ENCODE results near the gene UMAD1.

UMAD1 gene

DNA sequence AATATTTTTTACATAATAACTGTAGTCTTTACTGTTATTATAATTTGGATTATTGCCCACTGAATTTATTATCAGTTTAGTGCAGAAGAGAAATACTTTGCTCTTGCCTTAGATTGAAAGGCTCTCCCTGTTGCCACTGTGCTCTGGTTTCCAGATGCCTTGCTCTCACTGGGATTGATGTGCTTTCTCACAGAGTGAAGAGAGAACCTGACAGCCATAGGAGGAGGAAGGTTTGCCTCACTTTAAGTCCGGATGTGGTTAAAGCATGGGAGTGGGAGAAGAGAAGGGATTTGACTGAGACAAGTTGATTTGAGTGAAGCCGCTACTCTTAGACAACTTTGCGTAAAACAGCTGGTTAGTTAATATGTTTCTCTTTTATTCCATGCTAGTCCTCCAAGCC is 146.0 kb downstream of the UMAD1 start:
- TF ChIP-seq CTCF (IDR thresholded peaks at IDR 0.05), result no peak

DNA sequence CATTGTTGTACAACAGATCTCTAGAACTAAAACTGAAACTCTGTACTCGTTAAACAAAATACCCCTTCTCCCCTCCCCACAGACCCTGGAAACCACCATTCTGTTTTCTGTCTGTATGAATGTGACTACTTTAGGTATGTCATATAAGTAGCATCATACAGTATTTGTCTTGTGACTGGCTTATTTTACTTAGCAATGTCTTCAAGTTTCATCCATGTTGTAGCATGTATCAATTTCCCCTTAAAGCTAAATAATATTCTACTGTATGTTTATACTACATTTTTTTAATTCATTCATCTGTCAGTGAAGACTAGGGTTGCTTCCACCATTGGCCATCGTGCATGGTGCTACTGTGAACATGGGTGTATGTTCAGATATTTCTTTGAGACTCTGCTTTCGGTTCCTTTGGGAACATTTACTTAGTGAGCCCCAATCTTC is 149.0 kb downstream of the UMAD1 start:
- no peak for TF ChIP-seq CTCF (IDR thresholded peaks at IDR 0.05)

GRCh38 chr7:7790041-7790741 is 149.6 kb downstream of the UMAD1 start:
- no peak for TF ChIP-seq CTCF (IDR thresholded peaks at IDR 0.05)

DNA sequence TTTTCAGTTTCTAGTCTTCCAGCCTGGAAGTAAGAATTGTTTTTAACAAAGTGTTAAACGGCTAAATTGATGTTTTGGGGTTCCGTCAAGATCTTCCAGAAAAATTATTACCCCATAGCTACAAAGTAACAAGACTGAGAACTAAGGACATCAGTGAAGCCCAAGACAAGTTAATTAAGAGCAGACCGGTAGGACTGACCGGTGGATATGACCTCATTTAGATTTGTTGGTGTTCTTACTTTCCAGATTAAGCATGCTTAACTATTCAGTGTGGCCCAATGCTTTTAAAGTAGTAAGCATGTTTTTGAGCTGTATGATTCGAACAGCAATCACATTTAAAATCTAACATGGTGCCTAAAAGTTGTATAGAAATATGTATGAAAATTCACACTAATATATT is 151.0 kb downstream of the UMAD1 start:
- TF ChIP-seq CTCF (IDR thresholded peaks at IDR 0.05), result no peak

- no peak for TF ChIP-seq CTCF (IDR thresholded peaks at IDR 0.05)
Observed at GRCh38 chr7:7792056-7792455, 151.5 kb downstream of the UMAD1 start.

GRCh38 chr7:7793249-7793648 is 152.7 kb downstream of the UMAD1 start:
- no peak for TF ChIP-seq CTCF (IDR thresholded peaks at IDR 0.05)

DNA sequence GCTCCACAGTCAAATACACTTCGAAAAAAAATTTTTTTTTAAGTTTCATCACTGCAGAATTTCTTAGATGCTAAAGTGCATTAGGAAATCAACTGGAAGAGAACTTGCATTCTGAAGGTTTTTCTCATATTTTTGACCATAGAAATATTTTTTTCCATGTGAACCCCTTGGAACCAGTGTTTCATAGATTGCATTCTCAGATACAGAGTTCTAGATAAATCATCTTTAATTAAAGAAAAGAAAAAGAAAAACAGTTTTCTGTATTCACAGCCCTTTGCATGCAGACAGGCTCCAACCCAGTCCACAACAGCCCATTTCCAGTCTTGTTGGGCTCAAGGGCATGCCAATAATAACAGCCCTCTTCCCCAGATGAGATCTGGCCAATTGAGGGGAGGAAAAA is 153.4 kb downstream of the UMAD1 start:
- no peak for TF ChIP-seq CTCF (IDR thresholded peaks at IDR 0.05)

- TF ChIP-seq CTCF (IDR thresholded peaks at IDR 0.05), result no peak
Observed at GRCh38 chr7:7795203-7795602, 154.7 kb downstream of the UMAD1 start.
